SH-SY5Y (cell line): ENCODE results near the gene PIK3CD.

Source experiments
- GATA2 ChIP-seq: IDR thresholded peaks from 2 replicates; pipeline ENCODE4 v1.6.1; 2011; ENCODE audit warnings: mild to moderate bottlenecking, low read depth, low read length
- GATA3 ChIP-seq: IDR thresholded peaks from 2 replicates; pipeline ENCODE4 v1.6.1; 2011; ENCODE audit warnings: low read depth, mild to moderate bottlenecking, low read length, moderate library complexity

PIK3CD gene

GRCh38 chr1:9687120-9687873 lies 35.8 kb downstream of the PIK3CD start:
- TF ChIP-seq GATA2 (no peak), GATA3 (no peak)

GRCh38 chr1:9687874-9688582 lies 36.5 kb downstream of the PIK3CD start:
- TF ChIP-seq GATA2 (no peak), GATA3 (no peak)

GRCh38 chr1:9688599-9688998 lies 37.1 kb downstream of the PIK3CD start:
- no peak for TF ChIP-seq GATA2
- no peak for TF ChIP-seq GATA3

- no peak for TF ChIP-seq GATA3
- no peak for TF ChIP-seq GATA2
These were observed 37.6 kb downstream of the PIK3CD start for GRCh38 chr1:9689011-9689706.

GRCh38 chr1:9689971-9690381 lies 38.4 kb downstream of the PIK3CD start:
- TF ChIP-seq GATA2 (no peak), GATA3 (no peak)

- TF ChIP-seq GATA3 (no peak), GATA2 (no peak)
These were observed 39.0 kb downstream of the PIK3CD start for GRCh38 chr1:9690440-9691107.

GRCh38 chr1:9691108-9691445 lies 39.5 kb downstream of the PIK3CD start:
- TF ChIP-seq GATA3 (no peak), GATA2 (no peak)

GRCh38 chr1:9691691-9692090 lies 40.2 kb downstream of the PIK3CD start:
- TF ChIP-seq GATA2 (no peak), GATA3 (no peak)

GRCh38 chr1:9696793-9697192 lies 45.3 kb downstream of the PIK3CD start:
- TF ChIP-seq GATA2 (no peak), GATA3 (no peak)

- TF ChIP-seq GATA3 (no peak), GATA2 (no peak)
These were observed 47.8 kb downstream of the PIK3CD start for GRCh38 chr1:9699361-9699760.

GRCh38 chr1:9700340-9700739 lies 48.8 kb downstream of the PIK3CD start:
- no peak for TF ChIP-seq GATA3
- no peak for TF ChIP-seq GATA2

- TF ChIP-seq GATA2 (no peak), GATA3 (no peak)
These were observed 50.1 kb downstream of the PIK3CD start for GRCh38 chr1:9701665-9702064.

GRCh38 chr1:9703165-9703509 lies 51.6 kb downstream of the PIK3CD start:
- TF ChIP-seq GATA3 (no peak), GATA2 (no peak)

- TF ChIP-seq GATA2 (no peak), GATA3 (no peak)
These were observed 52.1 kb downstream of the PIK3CD start for GRCh38 chr1:9703681-9704080.
